ENCODE measurements around the gene GRIN2C. TPM values are rescaled to one million over a fixed set of nuclear protein-coding genes. Genes with fewer than 3 reads are reported as not detected.
A peak's percentile ranks its signal among the peaks of the same experiment; 100 is the strongest.

GRIN2C gene
- total RNA-seq, 1 donor from 2014 or later = 0.57 TPM

- Mint-ChIP-seq H3K9me3 (ENCODE audit: low read depth) (no peaks in the 10 kb centered on the region), H3K27me3 (peaks cover 61% of the 10 kb centered on the region), H3K4me3 (ENCODE audit: low read depth) (peak overlapping the region; percentile 70), H3K4me1 (ENCODE audit: low read depth) (peaks cover 2% of the 10 kb centered on the region), H3K27ac (no peak overlapping the region), H3K36me3 (ENCODE audit: insufficient read depth) (no peaks in the 10 kb centered on the region)
- no peak for DNase-seq (ENCODE audit: low spot score, unreplicated experiment)
- TF ChIP-seq CTCF (IDR thresholded peaks at IDR 0.05; ENCODE audit: unreplicated experiment) = no peak
These were observed 34.4 kb upstream of the GRIN2C start for GRCh38 chr17:74893936-74894671.

DNA sequence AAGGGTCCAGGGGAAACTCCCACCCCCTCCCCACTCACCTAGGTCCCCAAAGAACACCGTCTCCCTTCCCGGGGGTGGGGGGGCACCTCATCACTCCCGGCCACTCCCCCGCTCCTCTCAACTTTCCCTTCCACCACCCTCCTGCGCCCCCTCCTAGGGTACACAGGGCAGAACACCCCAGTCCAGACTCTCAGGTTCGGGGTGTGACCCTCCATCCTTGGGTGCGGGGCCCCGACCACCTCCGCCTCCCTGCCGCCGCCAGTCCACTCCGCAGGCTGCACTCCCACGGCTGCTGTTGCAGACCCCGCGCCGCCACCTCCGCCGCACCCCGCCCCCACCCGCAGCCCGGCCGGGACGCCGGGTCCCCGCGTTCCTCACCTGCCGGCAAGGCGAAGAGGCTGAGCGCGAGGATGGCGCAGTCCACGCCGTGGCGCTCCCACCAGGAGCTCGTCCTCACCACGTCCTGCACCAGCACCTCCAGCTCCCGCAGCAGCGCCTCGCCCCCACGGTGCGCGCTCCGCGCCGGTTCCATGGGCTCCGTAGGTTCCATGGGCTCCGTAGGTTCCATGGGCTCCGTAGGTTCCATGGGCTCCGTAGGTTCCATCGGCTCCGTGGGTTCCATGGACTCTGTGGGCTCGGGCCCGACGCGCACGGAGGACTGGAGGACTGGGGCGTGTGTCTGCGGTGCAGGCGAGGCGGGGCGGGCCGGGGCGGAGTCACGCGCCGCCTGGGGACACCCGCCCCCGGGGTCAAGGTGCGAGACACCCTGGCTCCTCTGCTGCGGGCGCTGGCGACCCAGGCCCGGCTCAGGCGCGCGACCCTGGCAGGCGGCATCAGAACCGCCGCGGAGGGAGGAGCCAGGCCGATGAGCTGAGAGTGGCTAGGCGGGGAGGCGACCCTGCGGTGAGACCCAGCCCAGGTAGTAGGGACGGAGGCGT, 33.6 kb upstream of the GRIN2C start, which contains the start of gene FADS6:
Gene FADS6, minus strand, starts transcription at position 660 of the 938 bp plus-strand sequence. Its CDS starts 38 bp downstream, at position 622.
- H3K4me3 Mint-ChIP-seq (ENCODE audit: low read depth) = peak within 1 kb of the TSS; percentile 70
- H3K36me3 Mint-ChIP-seq (ENCODE audit: insufficient read depth) = no peaks in the 10 kb centered on the region
- DNase-seq (ENCODE audit: low spot score, unreplicated experiment) = no peak
- H3K4me1 Mint-ChIP-seq (ENCODE audit: low read depth) = peaks cover 2% of the 10 kb centered on the region
- H3K27ac Mint-ChIP-seq = no peak within 1 kb of the TSS
- peaks cover 61% of the 10 kb centered on the region for H3K27me3 Mint-ChIP-seq
- H3K9me3 Mint-ChIP-seq (ENCODE audit: low read depth) = no peaks in the 10 kb centered on the region
- TF ChIP-seq CTCF (IDR thresholded peaks at IDR 0.05; ENCODE audit: unreplicated experiment) = no peak

DNA sequence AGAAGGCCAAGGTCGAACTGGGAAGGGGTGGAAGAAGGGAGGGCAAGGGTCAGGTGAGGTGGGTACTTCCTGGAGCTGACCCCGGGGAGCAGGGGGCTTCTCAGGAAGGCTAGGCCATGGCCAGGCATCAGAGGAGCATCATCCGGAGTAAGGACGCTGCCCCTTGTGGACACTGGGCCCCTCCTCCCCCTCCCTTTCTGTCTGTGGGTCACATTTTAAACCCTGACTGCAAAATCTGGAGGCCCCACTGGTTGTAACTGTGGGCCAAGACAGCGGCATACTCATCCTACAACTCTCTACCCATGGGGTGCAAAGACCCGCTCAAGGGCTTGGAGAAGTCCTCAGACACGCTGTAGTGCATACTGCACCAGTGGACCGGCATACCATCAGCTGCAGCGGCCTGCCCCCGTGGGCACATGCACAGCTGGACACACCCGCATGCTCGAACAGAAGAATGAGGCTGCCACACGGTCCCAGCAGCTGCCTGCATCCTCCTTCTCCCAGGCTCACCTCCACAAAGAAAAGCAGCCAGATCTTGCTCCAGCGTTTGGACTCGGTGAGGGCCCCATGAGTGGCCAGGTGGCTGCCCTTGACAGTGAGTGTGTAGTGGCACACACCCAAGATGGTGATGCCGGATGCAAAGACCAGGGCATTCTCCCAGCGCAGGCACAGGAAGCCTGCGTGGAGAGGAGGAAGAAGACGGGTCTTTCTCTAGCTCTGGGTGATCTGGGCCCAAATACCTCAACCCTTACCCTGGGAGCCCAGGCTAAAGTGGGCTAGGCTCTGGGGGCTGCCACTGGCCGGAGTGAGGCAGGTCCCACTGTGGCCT, 32.5 kb upstream of the GRIN2C start:
- H3K9me3 Mint-ChIP-seq (ENCODE audit: low read depth) = no peaks in the 10 kb centered on the region
- H3K27ac Mint-ChIP-seq = no peak overlapping the region
- no peaks in the 10 kb centered on the region for H3K36me3 Mint-ChIP-seq (ENCODE audit: insufficient read depth)
- H3K4me3 Mint-ChIP-seq (ENCODE audit: low read depth) = no peak overlapping the region
- peaks cover 2% of the 10 kb centered on the region for H3K4me1 Mint-ChIP-seq (ENCODE audit: low read depth)
- H3K27me3 Mint-ChIP-seq = peaks cover 61% of the 10 kb centered on the region
- TF ChIP-seq CTCF (IDR thresholded peaks at IDR 0.05; ENCODE audit: unreplicated experiment) = no peak
- no peak for DNase-seq (ENCODE audit: low spot score, unreplicated experiment)

- Mint-ChIP-seq H3K4me3 (ENCODE audit: low read depth) (no peak overlapping the region), H3K27me3 (peaks cover 52% of the 10 kb centered on the region), H3K36me3 (ENCODE audit: insufficient read depth) (no peaks in the 10 kb centered on the region), H3K9me3 (ENCODE audit: low read depth) (no peaks in the 10 kb centered on the region), H3K4me1 (ENCODE audit: low read depth) (peaks cover 2% of the 10 kb centered on the region), H3K27ac (no peak overlapping the region)
- no peak for DNase-seq (ENCODE audit: low spot score, unreplicated experiment)
- TF ChIP-seq CTCF (IDR thresholded peaks at IDR 0.05; ENCODE audit: unreplicated experiment) = no peak
These were observed 30.9 kb upstream of the GRIN2C start for GRCh38 chr17:74890554-74890953.

All from progenitor cell of endocrine pancreas (in vitro differentiated cells).